GM23338 (cell line): Measurements from ENCODE around the gene SUV39H1. TPM values are rescaled to one million over a fixed set of nuclear protein-coding genes. Genes with fewer than 3 reads are reported as not detected.

Source experiments
- ATAC-seq: fragments of 200-7000 bp; cut with Tn5 transposase; 3 replicates; pipeline ENCODE4 v1.9.1; 2020
- DNase-seq: peaks from one replicate; pipeline ENCODE4 v3.0.0-alpha.2; 2015; ENCODE audit warnings: low spot score
- H2AFZ ChIP-seq: fragments of 200-600 bp; sonication (generic); 2 replicates; pipeline ENCODE4 v1.8.0; 2016; ENCODE audit warnings: antibody characterized with exemption, mild to moderate bottlenecking, moderate library complexity
- H3F3A ChIP-seq: fragments of 200-600 bp; sonication (generic); replicated peaks from 2 replicates; pipeline ENCODE4 v1.8.0; 2017; ENCODE audit warnings: antibody characterized with exemption, mixed run types, low read depth
- H3K27ac ChIP-seq: fragments of 200-600 bp; sonication (generic); 2 replicates; pipeline ENCODE4 v1.6.1; 2016; ENCODE audit warnings: low read depth
- H3K27me3 ChIP-seq: fragments of 200-600 bp; sonication (generic); 2 replicates; pipeline ENCODE4 v1.8.0; 2016; ENCODE audit warnings: mild to moderate bottlenecking, mixed run types, moderate library complexity; ENCODE audit not compliant: insufficient read depth
- H3K36me3 ChIP-seq: fragments of 200-600 bp; sonication (generic); 2 replicates; pipeline ENCODE4 v1.8.0; 2016; ENCODE audit warnings: mild to moderate bottlenecking; ENCODE audit not compliant: insufficient read depth
- H3K4me1 ChIP-seq: fragments of 200-600 bp; sonication (generic); 2 replicates; pipeline ENCODE4 v1.8.0; 2016; ENCODE audit warnings: mild to moderate bottlenecking, moderate library complexity; ENCODE audit not compliant: insufficient read depth
- H3K4me2 ChIP-seq: fragments of 200-600 bp; sonication (generic); 2 replicates; pipeline ENCODE4 v1.7.1; 2017; ENCODE audit warnings: mixed run types
- H3K4me3 ChIP-seq: fragments of 200-600 bp; sonication (generic); 2 replicates; pipeline ENCODE4 v1.6.1; 2016; ENCODE audit warnings: mixed run types
- H3K79me2 ChIP-seq: fragments of 200-600 bp; sonication (generic); replicated peaks from 2 replicates; pipeline ENCODE4 v1.8.0; 2017; ENCODE audit warnings: mild to moderate bottlenecking; ENCODE audit not compliant: insufficient read depth
- H3K9me2 ChIP-seq: fragments of 200-600 bp; sonication (generic); 2 replicates; pipeline ENCODE4 v1.8.0; 2017; ENCODE audit not compliant: insufficient read depth
- H4K20me1 ChIP-seq: fragments of 200-600 bp; sonication (generic); replicated peaks from 2 replicates; pipeline ENCODE4 v1.8.0; 2017; ENCODE audit warnings: mild to moderate bottlenecking; ENCODE audit not compliant: insufficient read depth
- H3K27ac Mint-ChIP-seq: 2 replicates; pipeline ENCODE4 v1.8.0; 2020; ENCODE audit warnings: inconsistent platforms, mild to moderate bottlenecking, moderate library complexity, mixed read lengths
- H3K27me3 Mint-ChIP-seq: 3 replicates; pipeline ENCODE4 v1.8.0; 2022; ENCODE audit warnings: low read depth, mild to moderate bottlenecking, moderate library complexity, mixed read lengths, inconsistent platforms; ENCODE audit not compliant: insufficient read depth, poor library complexity
- H3K36me3 Mint-ChIP-seq: 3 replicates; pipeline ENCODE4 v1.8.0; 2021; ENCODE audit warnings: low read depth, mild to moderate bottlenecking, inconsistent platforms, moderate library complexity, mixed read lengths
- H3K4me1 Mint-ChIP-seq: 3 replicates; pipeline ENCODE4 v1.8.0; 2020; ENCODE audit warnings: mild to moderate bottlenecking, inconsistent platforms, mixed read lengths
- H3K4me3 Mint-ChIP-seq: 3 replicates; pipeline ENCODE4 v1.8.0; 2021; ENCODE audit warnings: moderate library complexity, mild to moderate bottlenecking, inconsistent platforms, mixed read lengths
- H3K9me3 Mint-ChIP-seq: 3 replicates; pipeline ENCODE4 v1.8.0; 2020; ENCODE audit warnings: moderate library complexity, mild to moderate bottlenecking, inconsistent platforms, mixed read lengths
- JUNB ChIP-seq: IDR thresholded peaks from one replicate; pipeline ENCODE4 v1.6.1; 2016; ENCODE audit warnings: antibody characterized with exemption; ENCODE audit not compliant: unreplicated experiment
- POLR2AphosphoS5 ChIP-seq: IDR thresholded peaks from 2 replicates; pipeline ENCODE4 v1.6.1; 2016; ENCODE audit warnings: antibody characterized with exemption, low read depth
- STAT1 ChIP-seq: IDR thresholded peaks from one replicate; pipeline ENCODE4 v1.6.1; 2016; ENCODE audit warnings: antibody characterized with exemption; ENCODE audit not compliant: unreplicated experiment
- ZNF331 ChIP-seq: fragments of 250-450 bp; sonication (Bioruptor Pico); IDR thresholded peaks from 2 replicates; pipeline ENCODE4 v1.5.0; 2020; ENCODE audit warnings: low read depth, mild to moderate bottlenecking, moderate library complexity
- polyA plus RNA-seq: library from polyadenylated mRNA; unstranded; fragments of >200 nt; fragmentation: Nextera tagmentation; extraction: Ambion mirVana; gene quantifications from 2 replicates; pipeline ENCODE4 v1.2.1, GENCODE V29; 2016
- total RNA-seq: library from RNA; depleted of rRNA; stranded (reverse); fragments of >200 nt; shearing (Covaris generic); gene quantifications from 2 replicates; pipeline ENCODE4 v1.2.3, GENCODE V29; 2014
- TF ChIP-seq, protein P1 (sequence below): fragments of 250-450 bp; sonication (Bioruptor Pico); IDR thresholded peaks from 2 replicates; pipeline ENCODE4 v1.5.0; 2020; ENCODE audit warnings: mild to moderate bottlenecking, moderate library complexity

The SUV39H1 gene
- total and polyA plus RNA-seq, 2 experiments from 2014 or later: 9.5 to 15.2 TPM

DNA sequence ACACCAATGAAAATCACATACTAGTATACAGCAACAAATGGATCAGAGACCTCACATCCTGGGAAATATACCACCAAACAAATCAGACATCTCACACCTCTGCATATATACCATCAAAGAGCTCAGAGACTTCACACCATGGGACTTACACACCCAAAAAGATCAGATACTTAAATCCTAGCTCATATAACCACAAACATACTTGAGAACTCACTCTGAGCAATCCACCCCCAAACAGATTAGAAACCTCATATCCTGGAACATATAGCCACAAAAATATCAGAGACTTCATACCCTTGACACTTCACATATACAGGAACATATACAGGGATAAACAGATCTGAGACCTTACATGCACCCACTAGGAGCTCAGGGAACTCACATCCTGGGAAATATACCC is 32.1 kb downstream of the SUV39H1 start (continued):
- TF ChIP-seq ZNF331 (CRISPR knock-in tag) (no peak), JUNB (no peak)
- TF ChIP-seq, protein P1, sequence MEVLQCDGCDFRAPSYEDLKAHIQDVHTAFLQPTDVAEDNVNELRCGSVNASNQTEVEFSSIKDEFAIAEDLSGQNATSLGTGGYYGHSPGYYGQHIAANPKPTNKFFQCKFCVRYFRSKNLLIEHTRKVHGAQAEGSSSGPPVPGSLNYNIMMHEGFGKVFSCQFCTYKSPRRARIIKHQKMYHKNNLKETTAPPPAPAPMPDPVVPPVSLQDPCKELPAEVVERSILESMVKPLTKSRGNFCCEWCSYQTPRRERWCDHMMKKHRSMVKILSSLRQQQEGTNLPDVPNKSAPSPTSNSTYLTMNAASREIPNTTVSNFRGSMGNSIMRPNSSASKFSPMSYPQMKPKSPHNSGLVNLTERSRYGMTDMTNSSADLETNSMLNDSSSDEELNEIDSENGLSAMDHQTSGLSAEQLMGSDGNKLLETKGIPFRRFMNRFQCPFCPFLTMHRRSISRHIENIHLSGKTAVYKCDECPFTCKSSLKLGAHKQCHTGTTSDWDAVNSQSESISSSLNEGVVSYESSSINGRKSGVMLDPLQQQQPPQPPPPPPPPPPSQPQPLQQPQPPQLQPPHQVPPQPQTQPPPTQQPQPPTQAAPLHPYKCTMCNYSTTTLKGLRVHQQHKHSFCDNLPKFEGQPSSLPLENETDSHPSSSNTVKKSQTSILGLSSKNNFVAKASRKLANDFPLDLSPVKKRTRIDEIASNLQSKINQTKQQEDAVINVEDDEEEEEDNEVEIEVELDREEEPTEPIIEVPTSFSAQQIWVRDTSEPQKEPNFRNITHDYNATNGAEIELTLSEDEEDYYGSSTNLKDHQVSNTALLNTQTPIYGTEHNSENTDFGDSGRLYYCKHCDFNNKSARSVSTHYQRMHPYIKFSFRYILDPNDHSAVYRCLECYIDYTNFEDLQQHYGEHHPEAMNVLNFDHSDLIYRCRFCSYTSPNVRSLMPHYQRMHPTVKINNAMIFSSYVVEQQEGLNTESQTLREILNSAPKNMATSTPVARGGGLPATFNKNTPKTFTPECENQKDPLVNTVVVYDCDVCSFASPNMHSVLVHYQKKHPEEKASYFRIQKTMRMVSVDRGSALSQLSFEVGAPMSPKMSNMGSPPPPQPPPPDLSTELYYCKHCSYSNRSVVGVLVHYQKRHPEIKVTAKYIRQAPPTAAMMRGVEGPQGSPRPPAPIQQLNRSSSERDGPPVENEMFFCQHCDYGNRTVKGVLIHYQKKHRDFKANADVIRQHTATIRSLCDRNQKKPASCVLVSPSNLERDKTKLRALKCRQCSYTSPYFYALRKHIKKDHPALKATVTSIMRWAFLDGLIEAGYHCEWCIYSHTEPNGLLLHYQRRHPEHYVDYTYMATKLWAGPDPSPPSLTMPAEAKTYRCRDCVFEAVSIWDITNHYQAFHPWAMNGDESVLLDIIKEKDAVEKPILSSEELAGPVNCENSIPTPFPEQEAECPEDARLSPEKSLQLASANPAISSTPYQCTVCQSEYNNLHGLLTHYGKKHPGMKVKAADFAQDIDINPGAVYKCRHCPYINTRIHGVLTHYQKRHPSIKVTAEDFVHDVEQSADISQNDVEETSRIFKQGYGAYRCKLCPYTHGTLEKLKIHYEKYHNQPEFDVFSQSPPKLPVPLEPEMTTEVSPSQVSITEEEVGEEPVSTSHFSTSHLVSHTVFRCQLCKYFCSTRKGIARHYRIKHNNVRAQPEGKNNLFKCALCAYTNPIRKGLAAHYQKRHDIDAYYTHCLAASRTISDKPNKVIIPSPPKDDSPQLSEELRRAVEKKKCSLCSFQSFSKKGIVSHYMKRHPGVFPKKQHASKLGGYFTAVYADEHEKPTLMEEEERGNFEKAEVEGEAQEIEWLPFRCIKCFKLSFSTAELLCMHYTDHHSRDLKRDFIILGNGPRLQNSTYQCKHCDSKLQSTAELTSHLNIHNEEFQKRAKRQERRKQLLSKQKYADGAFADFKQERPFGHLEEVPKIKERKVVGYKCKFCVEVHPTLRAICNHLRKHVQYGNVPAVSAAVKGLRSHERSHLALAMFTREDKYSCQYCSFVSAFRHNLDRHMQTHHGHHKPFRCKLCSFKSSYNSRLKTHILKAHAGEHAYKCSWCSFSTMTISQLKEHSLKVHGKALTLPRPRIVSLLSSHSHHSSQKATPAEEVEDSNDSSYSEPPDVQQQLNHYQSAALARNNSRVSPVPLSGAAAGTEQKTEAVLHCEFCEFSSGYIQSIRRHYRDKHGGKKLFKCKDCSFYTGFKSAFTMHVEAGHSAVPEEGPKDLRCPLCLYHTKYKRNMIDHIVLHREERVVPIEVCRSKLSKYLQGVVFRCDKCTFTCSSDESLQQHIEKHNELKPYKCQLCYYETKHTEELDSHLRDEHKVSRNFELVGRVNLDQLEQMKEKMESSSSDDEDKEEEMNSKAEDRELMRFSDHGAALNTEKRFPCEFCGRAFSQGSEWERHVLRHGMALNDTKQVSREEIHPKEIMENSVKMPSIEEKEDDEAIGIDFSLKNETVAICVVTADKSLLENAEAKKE (CRISPR knock-in tag): no peak

DNA sequence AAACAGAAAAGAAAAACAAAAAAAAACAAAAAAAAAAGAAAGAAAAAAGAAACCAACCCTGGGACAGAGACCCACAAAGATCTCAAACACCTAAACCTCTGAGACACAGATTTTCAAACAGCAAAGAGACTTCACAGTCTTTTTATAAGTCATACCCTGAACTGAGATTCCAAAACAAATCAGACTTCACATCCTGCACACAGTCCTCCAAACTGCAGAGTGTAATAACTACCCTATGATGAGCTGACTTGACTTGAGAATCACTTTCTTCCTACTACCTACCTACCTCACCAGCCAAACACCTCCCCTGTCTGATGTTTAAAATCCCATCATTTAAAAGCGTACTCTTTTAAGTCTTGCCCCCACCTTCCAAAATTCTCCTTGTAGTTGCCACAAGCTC is 39.8 kb downstream of the SUV39H1 start:
- Histone ChIP-seq H3K27me3 (no peaks in the 10 kb centered on the region), H3K9me2 (no peaks in the 10 kb centered on the region), H3K79me2 (no peaks in the 10 kb centered on the region), H4K20me1 (no peaks in the 10 kb centered on the region), H2AFZ (peak overlapping the region; percentile 74; the same call in 1 of the 2 replicates), H3K27ac (no peak overlapping the region), H3F3A (no peaks in the 10 kb centered on the region), H3K36me3 (no peaks in the 10 kb centered on the region), H3K4me2 (no peak overlapping the region), H3K4me3 (0 out of 2 replicates have a peak overlapping the region, but pooled peaks have one; percentile 24), H3K4me1 (peaks cover 5% of the 10 kb centered on the region; the same call in 1 of the 2 replicates)
- no peaks in the 10 kb centered on the region; the same call in 2 of the 3 replicates for H3K9me3 Mint-ChIP-seq
- no peak for DNase-seq
- peak overlapping the region; percentile 24 for H3K27ac Mint-ChIP-seq
- peaks cover 9% of the 10 kb centered on the region; the same call in 2 of the 3 replicates for H3K4me1 Mint-ChIP-seq
- no peaks in the 10 kb centered on the region for H3K27me3 Mint-ChIP-seq
- TF ChIP-seq JUNB (no peak), STAT1 (no peak), POLR2AphosphoS5 (no peak)
- no peak for ATAC-seq
- no peaks in the 10 kb centered on the region for H3K36me3 Mint-ChIP-seq
- peak overlapping the region; percentile 27 for H3K4me3 Mint-ChIP-seq
